M059J (cell line): Measurements from ENCODE around the gene GMPR2. TPM values are rescaled to one million over a fixed set of nuclear protein-coding genes. Genes with fewer than 3 reads are reported as not detected.

Source experiments
- DNase-seq: peaks from one replicate; pipeline ENCODE4 v3.0.0-alpha.2; 2012; ENCODE audit warnings: low read depth
- total RNA-seq: library from RNA; depleted of rRNA; stranded (reverse); fragments of >200 nt; shearing (Covaris generic); gene quantifications from 2 replicates; pipeline ENCODE4 v1.2.3, GENCODE V29; 2014; rRNA removed

Gene GMPR2
- total RNA-seq: 85.6 and 114 TPM in 2 replicates

GRCh38 chr14:24232645-24233537 lies at the start of gene GMPR2:
Gene GMPR2, plus strand, starts transcription at chr14:24232929. Its CDS starts 325 bp downstream, at chr14:24233254.
- DNase-seq: no peak

DNA sequence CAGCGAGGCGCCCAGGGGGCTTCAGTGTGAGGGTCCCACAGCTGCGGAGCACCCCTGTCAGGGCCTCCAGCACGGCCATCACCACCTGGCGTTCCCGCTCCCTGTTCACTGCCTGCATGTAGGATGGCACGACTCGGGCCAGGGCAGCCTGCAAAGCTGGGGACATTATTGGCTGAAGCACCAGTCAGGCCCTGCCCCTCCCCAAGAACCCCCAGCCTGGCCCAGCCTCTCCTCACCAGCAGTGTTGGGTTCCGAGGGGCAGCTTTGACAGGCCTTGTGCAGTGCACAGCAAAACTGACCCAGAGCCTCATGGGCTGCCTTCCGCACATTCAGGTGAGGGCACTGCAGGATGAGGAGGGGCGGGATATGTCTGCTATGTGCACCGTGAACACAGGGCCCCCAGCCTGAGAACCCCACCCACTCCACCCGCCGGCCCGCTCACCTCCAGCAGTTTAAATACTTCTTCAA lies 49.7 kb upstream of the GMPR2 start:
- no peak for DNase-seq

GRCh38 chr14:24184104-24184970 lies 48.4 kb upstream of the GMPR2 start:
- no peak for DNase-seq

DNA sequence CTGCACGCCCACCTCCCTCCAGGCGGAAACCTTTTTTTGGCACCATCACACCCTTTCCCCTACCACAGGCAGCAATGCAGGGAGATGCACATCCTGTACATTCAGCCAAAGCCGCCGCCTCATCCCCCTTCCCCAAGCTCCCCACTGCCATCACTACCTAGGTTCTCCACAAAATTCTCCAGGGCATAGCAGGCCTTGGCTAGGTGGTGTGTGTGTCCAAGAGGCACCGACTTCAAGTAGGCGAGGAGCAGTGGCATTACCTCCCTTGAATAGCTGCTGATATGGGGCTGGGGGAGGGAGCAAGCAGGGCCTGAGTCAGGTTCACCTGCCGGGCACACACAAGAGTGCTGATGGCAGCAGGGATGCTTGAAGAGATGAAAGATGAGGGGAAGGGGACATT lies 47.7 kb upstream of the GMPR2 start:
- no peak for DNase-seq

GRCh38 chr14:24185741-24186140 lies 47.0 kb upstream of the GMPR2 start:
- no peak for DNase-seq

DNA sequence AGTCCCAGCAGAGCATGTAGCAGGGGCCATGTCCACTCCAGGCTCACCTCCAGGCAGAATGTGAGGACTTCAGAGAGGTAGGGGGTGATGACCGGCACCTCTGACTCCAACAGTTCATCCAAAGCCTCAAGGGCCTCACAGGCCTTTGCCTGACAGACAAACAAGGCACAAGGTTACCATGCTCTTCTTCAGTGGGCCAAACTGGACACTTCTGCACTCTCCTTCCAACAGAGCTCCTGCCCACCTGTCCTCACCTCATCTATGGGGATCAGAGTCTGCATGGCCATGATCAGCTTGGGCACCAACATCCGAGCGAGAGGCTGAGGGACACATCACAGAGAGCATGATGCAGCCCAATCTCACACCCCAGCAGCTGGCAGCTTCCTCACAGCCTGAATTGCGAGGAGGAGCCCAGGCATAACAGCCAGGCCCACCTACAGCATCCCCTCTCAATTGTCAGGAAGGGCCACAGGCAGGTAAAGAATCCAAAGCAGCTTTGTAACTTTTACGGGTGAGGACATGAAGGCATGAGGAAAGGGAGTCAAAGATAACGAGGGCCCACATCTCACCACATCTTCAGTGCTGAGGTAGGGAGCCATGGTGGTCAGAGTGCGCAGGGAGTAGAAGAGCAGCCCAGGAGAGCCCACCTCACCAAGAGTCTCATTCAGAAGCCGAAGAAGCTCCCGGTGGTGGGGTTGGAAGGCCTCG lies 45.7 kb upstream of the GMPR2 start:
- DNase-seq: no peak

GRCh38 chr14:24187539-24187915 lies 45.2 kb upstream of the GMPR2 start:
- no peak for DNase-seq

DNA sequence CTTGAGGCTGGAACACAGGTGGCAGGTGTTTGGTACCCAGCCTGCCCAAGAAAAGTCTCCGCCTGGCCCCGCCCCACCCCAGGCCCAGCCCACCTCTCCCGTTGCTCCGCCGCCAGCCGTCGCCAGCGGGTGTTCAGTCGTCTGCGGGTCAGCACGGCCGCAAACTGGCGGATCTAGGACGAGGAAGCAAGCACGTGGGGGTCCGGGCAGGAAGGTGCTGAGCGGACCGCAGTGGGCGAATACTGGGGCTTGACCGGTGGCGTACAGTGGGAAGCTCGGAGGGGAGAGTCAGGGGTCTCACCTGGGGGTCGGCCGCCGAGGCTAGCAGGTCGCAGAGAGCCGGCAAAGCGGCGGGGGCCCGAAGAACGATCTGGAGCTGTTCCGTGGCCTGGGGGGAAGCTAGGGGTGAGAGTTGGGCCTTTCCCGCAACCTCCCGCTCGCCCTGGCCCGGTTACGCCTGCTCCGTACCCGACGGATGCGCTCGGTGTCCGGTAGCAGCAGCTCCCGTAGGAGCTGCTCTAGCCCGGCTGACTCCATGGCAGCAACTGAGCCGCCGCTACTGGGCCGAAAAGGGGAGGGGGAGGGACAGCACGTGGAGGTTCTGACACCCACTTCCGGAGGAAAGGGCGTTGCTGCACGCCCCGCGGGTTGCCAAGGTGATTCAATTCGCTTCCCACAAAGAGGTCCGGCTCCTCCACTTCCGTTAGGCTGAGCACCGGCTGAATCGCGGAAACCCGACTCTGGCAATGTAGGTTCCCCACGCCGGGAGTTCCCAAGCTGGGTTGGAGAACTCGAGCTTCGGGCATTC lies 44.3 kb upstream of the GMPR2 start, which contains the start of gene IPO4:
IPO4 (minus strand) TSS at position 566 of the 808 bp plus-strand sequence; CDS start at position 537, 29 bp downstream.
- DNase-seq: peak; percentile 96

DNA sequence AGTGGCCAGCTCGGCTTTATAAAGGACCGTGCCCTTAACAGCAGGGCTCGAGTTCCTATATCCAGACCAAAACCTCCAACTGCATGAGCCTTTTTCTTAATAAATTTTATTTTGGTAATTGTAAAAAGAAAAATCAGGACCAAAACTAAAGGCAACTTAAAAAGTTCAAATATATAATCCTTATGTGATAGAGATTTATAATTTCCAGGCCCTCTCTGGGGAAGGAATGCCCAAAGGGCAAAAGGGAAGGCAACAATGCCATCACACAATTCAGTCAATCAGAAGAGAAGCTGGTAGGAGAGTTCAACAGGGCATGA lies 43.7 kb upstream of the GMPR2 start:
- DNase-seq: no peak

DNA sequence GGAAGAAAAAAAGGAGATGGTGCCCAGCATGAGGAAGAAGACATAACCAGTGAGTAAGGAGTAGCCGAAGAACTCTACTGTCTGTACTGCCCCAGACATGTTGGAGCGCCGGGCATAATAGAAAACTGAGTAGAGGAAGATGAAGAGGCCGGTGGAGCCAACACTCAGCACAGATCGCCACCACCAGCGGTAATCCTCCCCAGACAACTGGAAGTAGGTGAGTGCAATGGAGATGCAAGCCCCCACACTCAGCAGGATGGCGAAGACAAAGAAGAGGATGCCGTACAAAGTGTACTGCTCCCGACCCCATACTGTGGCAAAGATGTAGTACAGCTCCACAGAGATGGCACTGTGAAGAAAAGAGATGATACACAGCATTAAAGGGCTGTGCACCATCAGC lies 43.3 kb upstream of the GMPR2 start:
- no peak for DNase-seq

DNA sequence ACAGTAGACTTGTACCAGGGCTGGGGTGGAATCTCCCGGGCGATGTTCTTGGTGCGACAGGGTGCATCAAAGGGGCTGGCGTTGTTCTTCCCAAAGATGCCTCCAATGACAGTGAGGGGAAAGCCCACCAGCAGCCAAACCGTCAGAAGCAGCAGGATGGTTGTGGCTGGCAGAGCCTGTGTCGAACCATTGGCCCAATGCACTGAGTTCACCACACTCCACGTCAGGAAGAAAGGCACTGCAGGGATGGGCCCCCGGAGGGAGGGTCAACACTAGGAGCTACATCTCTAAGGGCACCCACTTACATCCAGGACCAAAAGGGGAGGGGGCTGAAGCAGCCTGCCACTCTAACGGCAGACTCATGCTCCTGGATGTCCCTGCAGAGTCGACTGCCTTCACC lies 42.3 kb upstream of the GMPR2 start:
- DNase-seq: no peak

DNA sequence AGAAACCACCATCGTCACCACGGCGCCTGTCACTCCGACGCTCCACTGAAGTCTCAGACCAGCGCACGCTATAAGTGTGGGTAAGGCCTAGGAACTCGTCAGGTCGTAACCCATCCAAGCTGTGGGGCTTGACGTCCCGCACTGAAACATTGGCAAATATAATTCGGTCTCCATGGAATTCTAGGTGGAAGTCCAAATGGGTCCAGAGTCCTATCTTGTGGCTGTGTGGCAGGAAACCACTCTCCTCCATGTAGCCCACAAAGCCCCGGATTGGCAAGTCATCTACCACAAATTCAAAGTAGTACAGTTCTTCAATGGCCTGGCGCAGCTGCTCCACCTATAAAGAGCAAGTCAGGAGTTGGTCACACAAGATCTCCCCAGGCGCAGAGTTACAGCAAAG lies 39.8 kb upstream of the GMPR2 start:
- no peak for DNase-seq

DNA sequence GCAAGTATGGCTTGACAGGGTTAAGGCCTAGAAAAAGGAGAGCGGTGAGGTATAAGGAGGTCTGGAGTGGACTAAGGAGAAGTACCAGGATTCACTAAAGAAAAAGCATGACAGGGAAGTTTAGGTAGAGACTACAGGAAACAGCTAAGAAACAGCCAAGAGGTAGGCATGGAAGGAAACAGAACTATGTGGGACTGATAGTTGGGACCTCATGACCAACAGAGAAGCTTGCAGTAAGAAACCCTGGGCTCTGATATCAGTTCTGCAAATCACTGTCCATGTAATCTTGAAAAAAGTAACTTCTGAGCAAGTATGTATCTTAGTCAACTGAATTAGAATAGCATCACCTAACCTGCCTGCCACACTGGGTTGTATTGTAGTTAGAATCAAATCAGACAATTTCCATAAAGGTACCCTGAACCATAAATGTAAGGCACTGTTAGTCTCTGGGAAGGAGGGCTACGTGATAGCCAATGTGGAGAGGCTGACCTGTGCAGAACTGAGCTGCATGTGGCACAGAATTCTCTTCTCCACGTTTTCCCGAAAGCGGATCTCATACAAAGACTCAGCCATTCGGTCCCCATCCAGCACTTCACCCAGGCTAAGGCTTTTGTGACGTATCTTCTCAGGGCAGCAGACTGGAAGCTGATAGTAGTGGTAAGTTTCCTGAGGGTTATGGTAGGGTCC lies 38.4 kb upstream of the GMPR2 start:
- DNase-seq: no peak

DNA sequence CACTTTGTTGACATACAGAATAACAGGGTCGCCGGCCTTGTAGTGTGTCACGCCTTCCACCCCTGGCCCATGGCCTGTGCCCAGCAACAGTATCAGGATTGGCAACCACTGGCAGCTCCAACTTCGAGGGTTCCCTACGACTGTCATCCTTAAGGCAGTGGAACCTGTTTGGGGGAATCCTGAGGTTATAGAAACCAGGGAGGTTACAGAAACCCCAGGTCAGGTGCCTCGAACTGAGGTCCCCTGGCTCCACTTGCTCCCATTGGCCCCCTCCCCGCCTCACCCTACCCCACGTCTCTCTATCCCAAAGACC lies 37.9 kb upstream of the GMPR2 start:
- DNase-seq: no peak

GRCh38 chr14:24195186-24196070 lies 37.3 kb upstream of the GMPR2 start, which contains the start of gene TM9SF1:
Gene TM9SF1, minus strand, starts transcription at chr14:24195441. Its CDS starts 422 bp downstream, at chr14:24195019.
- DNase-seq: peak; percentile 84

- peak; percentile 34 for DNase-seq
Observed at GRCh38 chr14:24196071-24197055, 36.4 kb upstream of the GMPR2 start.

DNA sequence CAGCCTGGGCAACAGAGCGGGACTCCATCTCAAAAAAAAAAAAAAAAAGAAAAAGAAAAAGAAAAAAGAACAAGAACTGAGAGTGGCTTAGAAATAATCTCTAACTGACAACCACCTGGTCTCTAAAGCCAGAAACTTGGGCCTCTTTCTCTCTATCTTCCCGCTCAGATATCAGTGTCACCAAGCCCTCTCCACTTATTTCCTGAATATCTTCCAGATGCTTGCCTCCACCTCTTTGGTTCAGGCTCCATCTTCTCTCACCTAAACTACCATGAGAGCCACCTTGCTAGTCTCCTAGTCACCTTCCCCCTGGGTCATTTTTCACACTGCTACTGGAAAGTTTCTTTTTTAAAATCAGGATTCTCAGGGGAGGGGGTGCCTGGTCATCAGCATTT lies 35.7 kb upstream of the GMPR2 start:
- DNase-seq: no peak

DNA sequence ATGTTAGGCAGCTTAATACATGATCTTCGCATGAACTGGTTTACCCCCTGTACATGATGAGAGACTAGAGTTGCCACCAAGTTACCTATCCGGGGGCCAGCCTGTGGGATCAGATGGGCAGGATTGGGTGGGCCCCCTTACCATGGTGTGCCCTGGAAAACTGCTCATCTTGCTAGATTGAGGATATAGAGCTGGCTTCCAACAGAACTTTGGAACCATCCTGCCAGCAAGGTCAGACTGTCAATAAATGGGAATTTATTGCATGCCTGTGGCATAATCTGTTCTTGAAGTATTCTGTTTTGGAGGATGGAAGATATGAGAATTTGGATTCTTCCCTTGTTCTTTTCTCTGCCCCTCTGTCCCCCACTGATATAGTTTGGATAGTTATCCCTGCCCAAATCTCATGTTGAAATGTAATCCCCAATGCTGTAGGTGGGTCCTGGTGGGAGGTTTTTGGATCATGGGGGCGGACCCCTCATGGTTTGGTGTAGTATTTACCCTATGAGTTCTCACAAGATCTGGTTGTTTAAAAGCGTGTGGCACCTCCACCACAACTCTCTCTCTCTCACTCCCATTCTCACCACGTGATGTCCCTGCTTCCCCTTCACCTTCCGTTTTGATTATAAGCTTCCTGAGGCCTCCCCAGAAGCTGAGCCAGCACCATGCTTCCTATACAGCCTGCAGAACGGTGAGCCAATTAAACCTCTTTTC lies 33.8 kb upstream of the GMPR2 start:
- DNase-seq: no peak
